ENCODE data around the gene DAP3.
A peak's percentile ranks its signal among the peaks of the same experiment; 100 is the strongest.
"Not testable (repeated sequence)": the region's sequence is repeated elsewhere in the genome, so short reads cannot be mapped to it uniquely, and the experiment has no call there.

GRCh38 chr1:155697616-155698015 lies 8.7 kb downstream of the DAP3 start:
- peak; percentile 81 for TF ChIP-seq GATA2 (IDR thresholded peaks at IDR 0.05; ENCODE audit: low read depth, low read length)
- TF ChIP-seq GATA3 (IDR thresholded peaks at IDR 0.05; ENCODE audit: low read depth, low read length) = not testable (repeated sequence)
